GM19035 (cell line): ENCODE results near the gene GOLGA6L4.
"Not testable (repeated sequence)": the region's sequence is repeated elsewhere in the genome, so short reads cannot be mapped to it uniquely, and the experiment has no call there.

Source experiments
- ATAC-seq: cut with Tn5 transposase; IDR thresholded peaks from one replicate; pipeline ENCODE4 v1.9.1; 2021; ENCODE audit not compliant: unreplicated experiment

GOLGA6L4 gene, protein sequence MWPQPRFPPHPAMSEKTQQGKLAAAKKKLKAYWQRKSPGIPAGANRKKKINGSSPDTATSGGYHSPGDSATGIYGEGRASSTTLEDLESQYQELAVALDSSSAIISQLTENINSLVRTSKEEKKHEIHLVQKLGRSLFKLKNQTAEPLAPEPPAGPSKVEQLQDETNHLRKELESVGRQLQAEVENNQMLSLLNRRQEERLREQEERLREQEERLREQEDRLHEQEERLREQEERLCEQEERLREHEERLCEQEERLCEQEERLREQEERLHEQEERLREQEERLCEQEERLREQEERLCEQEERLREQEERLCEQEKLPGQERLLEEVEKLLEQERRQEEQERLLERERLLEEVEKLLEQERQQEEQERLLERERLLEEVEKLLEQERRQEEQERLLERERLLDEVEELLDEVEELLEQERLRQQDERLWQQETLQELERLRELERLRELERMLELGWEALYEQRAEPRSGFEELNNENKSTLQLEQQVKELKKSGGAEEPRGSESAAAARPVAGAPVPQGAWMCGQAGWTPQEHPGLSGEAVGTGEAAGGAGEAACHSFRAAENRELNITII

GRCh38 chr15:84235573-84235972 is at the start of gene GOLGA6L4:
Gene GOLGA6L4 (plus strand): TSS chr15:84235773. CDS start chr15:84235835, 62 bp downstream.
- not testable (repeated sequence) for ATAC-seq

GRCh38 chr15:84192982-84193381 is 42.6 kb upstream of the GOLGA6L4 start:
- not testable (repeated sequence) for ATAC-seq

DNA sequence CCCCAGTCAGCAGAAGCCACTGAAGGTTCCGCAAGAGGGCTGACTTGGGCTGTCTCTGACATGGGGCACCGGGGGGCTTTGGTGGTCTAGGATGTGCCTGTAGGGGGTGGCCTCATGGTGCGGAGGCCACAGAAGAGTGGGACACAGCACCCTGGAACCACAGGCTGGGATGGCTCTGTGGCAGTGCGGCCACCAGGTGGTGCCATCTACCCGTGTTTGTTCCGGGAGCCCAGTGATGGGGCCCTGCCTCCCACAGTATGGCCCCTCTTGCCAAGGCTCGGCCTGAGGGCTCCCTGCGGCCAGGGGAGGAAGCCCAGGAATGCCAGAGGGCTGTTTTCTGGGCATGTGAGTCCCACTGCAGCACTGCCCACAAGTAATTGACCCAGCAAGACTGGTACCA is 40.0 kb upstream of the GOLGA6L4 start:
- ATAC-seq, result peak; percentile 75

DNA sequence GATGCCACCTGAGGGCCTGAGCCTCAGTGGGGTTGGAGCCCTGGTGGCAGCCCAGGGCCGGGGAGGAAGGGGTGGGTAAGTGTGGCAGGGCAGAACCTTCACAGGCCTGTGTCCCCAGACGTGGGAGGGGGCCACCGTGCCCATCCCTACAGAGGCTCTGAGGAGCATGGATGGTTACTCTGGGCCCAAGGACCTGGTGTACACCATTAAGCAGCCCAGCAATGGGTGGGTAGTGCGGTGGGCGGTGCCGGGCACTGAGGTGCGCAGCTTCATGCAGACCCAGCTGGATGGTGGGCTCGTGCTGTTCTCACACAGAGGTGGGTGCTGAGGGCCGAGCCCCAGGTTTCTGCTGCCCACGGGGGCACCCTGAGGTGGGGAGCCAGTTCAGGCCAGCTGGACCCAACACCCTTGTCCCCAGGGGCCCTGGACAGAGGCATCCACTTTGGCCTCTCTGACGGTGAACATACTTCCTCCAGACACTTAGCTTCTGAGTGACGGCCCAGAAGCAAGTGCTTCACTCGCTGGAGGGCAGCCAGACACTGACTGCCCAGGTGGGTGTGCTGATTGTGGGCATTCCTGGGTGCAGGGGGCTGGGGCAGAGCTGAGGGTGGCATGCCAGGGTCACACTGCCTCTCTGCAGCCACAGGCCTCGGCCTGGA is 38.9 kb upstream of the GOLGA6L4 start:
- not testable (repeated sequence) for ATAC-seq

- ATAC-seq, result not testable (repeated sequence)
Measured at GRCh38 chr15:84199865-84200264, 35.7 kb upstream of the GOLGA6L4 start.

- not testable (repeated sequence) for ATAC-seq
Measured at GRCh38 chr15:84246441-84246840, 10.9 kb downstream of the GOLGA6L4 start.
